T-helper 1 cell treated with Interleukin-12 subunit alpha and Interleukin-12 subunit beta and Interleukin-4 antibody, amounts not matched to agents 30 ng/mL and 1 ng/mL, for 36 hours (primary cell): Measurements from ENCODE around the gene UBN1. TPM values are rescaled to one million over a fixed set of nuclear protein-coding genes. Genes with fewer than 3 reads are reported as not detected.

Source experiments
- intact Hi-C: fragments of 100-400 bp; cut with micrococcal nuclease; formaldehyde crosslinking; loops from one replicate; pipeline ENCODE4 v1.15.1; 2024
- total RNA-seq: library from RNA; stranded (reverse); gene quantifications from 2 replicates; pipeline ENCODE4 v1.2.3, GENCODE V29; 2022

Gene UBN1
- 42.1 and 45.4 TPM in 2 replicates for total RNA-seq

GRCh38 chr16:4846901-4847773, at the start of gene UBN1, which contains the start of gene GLYR1:
Gene UBN1 (plus strand): TSS chr16:4847481. CDS start chr16:4852918, 5,437 bp downstream.
Gene GLYR1 (minus strand): TSS chr16:4847288. CDS start chr16:4847265, 23 bp downstream.
- intact Hi-C loops: loop anchor here (1.0 to 5.0 kb wide), 14 partner anchors 45 to 540 kb away; partner anchors contain the start of genes ALG1, ANKS3, DNAAF8 and DNAJA3

GRCh38 chr16:4797805-4798252, 49.5 kb upstream of the UBN1 start:
- intact Hi-C loops: no loop called here

GRCh38 chr16:4798456-4798855, 48.8 kb upstream of the UBN1 start:
- intact Hi-C loops: no loop called here

- intact Hi-C loops: no loop called here
Measured at GRCh38 chr16:4799171-4799855, 48.0 kb upstream of the UBN1 start.

- intact Hi-C loops: loop anchor here (5.0 kb wide), 1 partner anchor 548 kb away; no protein-coding TSS in a partner anchor
Measured at GRCh38 chr16:4800290-4801041, 46.8 kb upstream of the UBN1 start.

- intact Hi-C loops: loop anchor here (5.0 kb wide), 1 partner anchor 549 kb away; no protein-coding TSS in a partner anchor
Measured at GRCh38 chr16:4801051-4801961, 46.0 kb upstream of the UBN1 start.

- intact Hi-C loops: loop anchor here (1.0 to 5.0 kb wide), 10 partner anchors 34 to 550 kb away; partner anchors contain the start of genes ALG1, ANKS3, CORO7 and DNAAF8
Measured at GRCh38 chr16:4801962-4802658, 45.2 kb upstream of the UBN1 start, which contains the start of gene ROGDI. Gene ROGDI (minus strand): TSS chr16:4802633. CDS start chr16:4802571, 62 bp downstream.

GRCh38 chr16:4802659-4803287, 44.5 kb upstream of the UBN1 start:
- intact Hi-C loops: loop anchor here (1.0 to 5.0 kb wide), 11 partner anchors 34 to 550 kb away; partner anchors contain the start of genes ALG1, ANKS3, CORO7 and DNAAF8

- intact Hi-C loops: loop anchor here (1.0 to 5.0 kb wide), 4 partner anchors 179 to 551 kb away; partner anchors contain the start of genes CORO7, MGRN1 and NAGPA
Measured at GRCh38 chr16:4803401-4803844, 43.9 kb upstream of the UBN1 start.

GRCh38 chr16:4803898-4804762, 43.2 kb upstream of the UBN1 start:
- intact Hi-C loops: loop anchor here (1.0 to 5.0 kb wide), 4 partner anchors 179 to 552 kb away; partner anchors contain the start of genes CORO7, MGRN1 and NAGPA

- intact Hi-C loops: no loop called here
Measured at GRCh38 chr16:4805231-4805630, 42.0 kb upstream of the UBN1 start.

GRCh38 chr16:4806280-4806679, 41.0 kb upstream of the UBN1 start:
- intact Hi-C loops: no loop called here

- intact Hi-C loops: no loop called here
Measured at GRCh38 chr16:4811242-4811641, 36.0 kb upstream of the UBN1 start.

- intact Hi-C loops: no loop called here
Measured at GRCh38 chr16:4811773-4812172, 35.5 kb upstream of the UBN1 start.

- intact Hi-C loops: no loop called here
Measured at GRCh38 chr16:4813251-4814003, 33.9 kb upstream of the UBN1 start.

GRCh38 chr16:4814046-4814445, 33.2 kb upstream of the UBN1 start:
- intact Hi-C loops: no loop called here
